ENCODE measurements around the gene KRT35.

KRT35 gene

GRCh38 chr17:41481036-41481435 is at the start of gene KRT35:
Gene KRT35, minus strand, starts transcription at chr17:41481151. Its CDS starts 54 bp downstream, at chr17:41481097.
- TF ChIP-seq, protein P1, sequence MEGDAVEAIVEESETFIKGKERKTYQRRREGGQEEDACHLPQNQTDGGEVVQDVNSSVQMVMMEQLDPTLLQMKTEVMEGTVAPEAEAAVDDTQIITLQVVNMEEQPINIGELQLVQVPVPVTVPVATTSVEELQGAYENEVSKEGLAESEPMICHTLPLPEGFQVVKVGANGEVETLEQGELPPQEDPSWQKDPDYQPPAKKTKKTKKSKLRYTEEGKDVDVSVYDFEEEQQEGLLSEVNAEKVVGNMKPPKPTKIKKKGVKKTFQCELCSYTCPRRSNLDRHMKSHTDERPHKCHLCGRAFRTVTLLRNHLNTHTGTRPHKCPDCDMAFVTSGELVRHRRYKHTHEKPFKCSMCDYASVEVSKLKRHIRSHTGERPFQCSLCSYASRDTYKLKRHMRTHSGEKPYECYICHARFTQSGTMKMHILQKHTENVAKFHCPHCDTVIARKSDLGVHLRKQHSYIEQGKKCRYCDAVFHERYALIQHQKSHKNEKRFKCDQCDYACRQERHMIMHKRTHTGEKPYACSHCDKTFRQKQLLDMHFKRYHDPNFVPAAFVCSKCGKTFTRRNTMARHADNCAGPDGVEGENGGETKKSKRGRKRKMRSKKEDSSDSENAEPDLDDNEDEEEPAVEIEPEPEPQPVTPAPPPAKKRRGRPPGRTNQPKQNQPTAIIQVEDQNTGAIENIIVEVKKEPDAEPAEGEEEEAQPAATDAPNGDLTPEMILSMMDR (IDR thresholded peaks at IDR 0.05; ENCODE audit: borderline replicate concordance, control extremely low read depth, extremely low read depth, insufficient read depth, missing control alignments), result no peak
- DNase-seq (ENCODE audit: low spot score), result no peak
- in situ Hi-C loops (cut with MboI; ENCODE audit: low sequenced_read_pairs, unreplicated experiment), result no loop called here

GRCh38 chr17:41530062-41531048 is 49.4 kb upstream of the KRT35 start:
- in situ Hi-C loops (cut with MboI; ENCODE audit: low sequenced_read_pairs, unreplicated experiment), result loop anchor here (10.0 kb wide), 1 partner anchor 56 kb away; no protein-coding TSS in a partner anchor
- DNase-seq (ENCODE audit: low spot score), result no peak
- TF ChIP-seq, protein P1 (IDR thresholded peaks at IDR 0.05; ENCODE audit: borderline replicate concordance, control extremely low read depth, extremely low read depth, insufficient read depth, missing control alignments), result no peak

DNA sequence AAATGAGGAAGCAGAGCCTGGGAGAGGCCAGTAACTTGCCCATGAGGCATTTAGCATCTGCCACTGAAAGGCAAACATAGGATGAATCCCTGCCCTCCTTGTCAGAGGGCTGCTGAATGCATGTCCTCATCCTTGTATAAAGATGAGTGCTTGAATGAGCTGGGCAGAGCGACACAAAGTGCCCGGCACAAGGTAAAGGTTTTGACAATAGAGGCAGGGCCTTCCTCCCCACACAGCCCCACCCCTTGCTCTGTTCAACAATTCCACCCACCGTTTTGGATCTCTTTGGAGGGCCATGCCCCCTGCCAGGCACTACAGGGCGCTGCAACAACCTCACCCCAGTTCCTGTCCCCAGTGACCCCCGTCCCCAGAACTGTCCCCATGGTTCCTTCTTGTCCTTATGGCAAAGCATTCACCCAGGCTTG is 48.6 kb upstream of the KRT35 start:
- TF ChIP-seq, protein P1 (IDR thresholded peaks at IDR 0.05; ENCODE audit: borderline replicate concordance, control extremely low read depth, extremely low read depth, insufficient read depth, missing control alignments), result no peak
- in situ Hi-C loops (cut with MboI; ENCODE audit: low sequenced_read_pairs, unreplicated experiment), result no loop called here

GRCh38 chr17:41528959-41529353 is 48.0 kb upstream of the KRT35 start:
- in situ Hi-C loops (cut with MboI; ENCODE audit: low sequenced_read_pairs, unreplicated experiment), result no loop called here
- DNase-seq (ENCODE audit: low spot score), result no peak
- TF ChIP-seq, protein P1 (IDR thresholded peaks at IDR 0.05; ENCODE audit: borderline replicate concordance, control extremely low read depth, extremely low read depth, insufficient read depth, missing control alignments), result no peak

More for the DNA sequence above, 48.6 kb upstream of the KRT35 start:
- no peak for DNase-seq (ENCODE audit: low spot score)

DNA sequence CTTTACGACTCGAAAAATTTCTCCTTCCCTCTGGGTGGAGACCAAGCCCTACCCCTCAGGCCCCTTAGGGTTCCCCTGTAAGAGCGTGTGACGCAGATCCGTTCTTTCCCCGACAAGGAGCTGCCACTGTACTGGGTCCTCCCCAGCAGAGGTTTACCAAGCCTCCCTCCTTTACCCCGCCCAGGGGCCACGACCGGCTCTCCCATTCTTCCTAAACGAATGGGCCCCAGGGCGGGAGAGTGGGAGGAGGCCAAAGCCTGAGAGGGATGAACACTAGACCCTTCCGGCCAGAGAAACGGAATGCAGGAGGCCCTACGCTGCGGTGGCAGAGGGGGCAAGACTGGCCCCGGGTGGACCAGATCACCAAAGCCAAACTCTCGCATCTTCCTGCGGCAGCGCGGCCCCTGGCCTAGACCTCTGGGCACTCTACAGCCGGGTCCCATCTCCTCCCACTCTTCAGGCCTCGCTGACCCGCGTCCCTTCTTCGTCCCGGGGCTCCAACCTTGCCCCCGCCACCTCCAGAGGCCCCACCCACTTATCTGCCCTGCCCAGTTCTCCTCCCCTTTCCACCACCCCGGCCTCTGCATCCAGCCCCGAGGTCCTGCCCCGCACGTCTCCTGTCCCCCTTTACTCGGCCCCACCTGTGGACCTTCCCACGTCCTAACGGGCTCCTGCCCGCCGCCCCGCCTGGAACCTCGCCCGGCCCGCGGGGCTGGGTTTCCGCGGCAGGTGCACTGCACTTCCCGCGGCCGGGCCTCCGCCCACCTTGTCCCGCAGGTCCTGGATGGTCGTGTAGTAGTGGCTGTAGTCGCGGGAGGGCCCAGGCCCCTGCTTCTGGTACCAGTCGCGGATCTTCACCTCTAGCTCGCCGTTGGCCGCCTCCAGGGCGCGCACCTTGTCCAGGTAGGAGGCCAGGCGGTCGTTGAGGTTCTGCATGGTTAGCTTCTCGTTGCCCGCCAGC is 46.4 kb upstream of the KRT35 start:
- in situ Hi-C loops (cut with MboI; ENCODE audit: low sequenced_read_pairs, unreplicated experiment), result no loop called here
- TF ChIP-seq, protein P1 (IDR thresholded peaks at IDR 0.05; ENCODE audit: borderline replicate concordance, control extremely low read depth, extremely low read depth, insufficient read depth, missing control alignments), result no peak
- DNase-seq (ENCODE audit: low spot score), result no peak

GRCh38 chr17:41524261-41524660 is 43.3 kb upstream of the KRT35 start:
- in situ Hi-C loops (cut with MboI; ENCODE audit: low sequenced_read_pairs, unreplicated experiment), result no loop called here
- DNase-seq (ENCODE audit: low spot score), result no peak
- TF ChIP-seq, protein P1 (IDR thresholded peaks at IDR 0.05; ENCODE audit: borderline replicate concordance, control extremely low read depth, extremely low read depth, insufficient read depth, missing control alignments), result no peak
